Tongue (tissue), 2 donors: ENCODE data around the gene MED12L. TPM values are rescaled to one million over a fixed set of nuclear protein-coding genes. Genes with fewer than 3 reads are reported as not detected.
"Not testable (repeated sequence)": the region's sequence is repeated elsewhere in the genome, so short reads cannot be mapped to it uniquely, and the experiment has no call there.

ENCODE experiments used
- DNase-seq: peaks from one replicate; pipeline ENCODE4 v3.0.0-alpha.2; 2015
- total RNA-seq: library from RNA; depleted of rRNA; stranded (reverse); fragments of >200 nt; gene quantifications from one replicate; pipeline ENCODE4 v1.2.3, GENCODE V29; 2014

Gene MED12L, protein sequence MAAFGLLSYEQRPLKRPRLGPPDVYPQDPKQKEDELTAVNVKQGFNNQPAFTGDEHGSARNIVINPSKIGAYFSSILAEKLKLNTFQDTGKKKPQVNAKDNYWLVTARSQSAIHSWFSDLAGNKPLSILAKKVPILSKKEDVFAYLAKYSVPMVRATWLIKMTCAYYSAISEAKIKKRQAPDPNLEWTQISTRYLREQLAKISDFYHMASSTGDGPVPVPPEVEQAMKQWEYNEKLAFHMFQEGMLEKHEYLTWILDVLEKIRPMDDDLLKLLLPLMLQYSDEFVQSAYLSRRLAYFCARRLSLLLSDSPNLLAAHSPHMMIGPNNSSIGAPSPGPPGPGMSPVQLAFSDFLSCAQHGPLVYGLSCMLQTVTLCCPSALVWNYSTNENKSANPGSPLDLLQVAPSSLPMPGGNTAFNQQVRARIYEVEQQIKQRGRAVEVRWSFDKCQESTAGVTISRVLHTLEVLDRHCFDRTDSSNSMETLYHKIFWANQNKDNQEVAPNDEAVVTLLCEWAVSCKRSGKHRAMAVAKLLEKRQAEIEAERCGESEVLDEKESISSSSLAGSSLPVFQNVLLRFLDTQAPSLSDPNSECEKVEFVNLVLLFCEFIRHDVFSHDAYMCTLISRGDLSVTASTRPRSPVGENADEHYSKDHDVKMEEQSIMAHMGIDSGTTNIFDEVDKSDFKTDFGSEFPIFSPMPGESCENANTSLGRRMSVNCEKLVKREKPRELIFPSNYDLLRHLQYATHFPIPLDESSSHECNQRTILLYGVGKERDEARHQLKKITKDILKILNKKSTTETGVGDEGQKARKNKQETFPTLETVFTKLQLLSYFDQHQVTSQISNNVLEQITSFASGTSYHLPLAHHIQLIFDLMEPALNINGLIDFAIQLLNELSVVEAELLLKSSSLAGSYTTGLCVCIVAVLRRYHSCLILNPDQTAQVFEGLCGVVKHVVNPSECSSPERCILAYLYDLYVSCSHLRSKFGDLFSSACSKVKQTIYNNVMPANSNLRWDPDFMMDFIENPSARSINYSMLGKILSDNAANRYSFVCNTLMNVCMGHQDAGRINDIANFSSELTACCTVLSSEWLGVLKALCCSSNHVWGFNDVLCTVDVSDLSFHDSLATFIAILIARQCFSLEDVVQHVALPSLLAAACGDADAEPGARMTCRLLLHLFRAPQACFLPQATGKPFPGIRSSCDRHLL (N-terminal part only)
- 8.5 TPM for total RNA-seq

- DNase-seq, result peak; percentile 87
These were observed at the start of gene MED12L for GRCh38 chr3:151085227-151085888. TSS of gene MED12L (plus strand) at chr3:151085664. CDS start at chr3:151086927, 1,263 bp downstream.

GRCh38 chr3:151037746-151038477, 47.6 kb upstream of the MED12L start:
- DNase-seq, result peak; percentile 48

DNA sequence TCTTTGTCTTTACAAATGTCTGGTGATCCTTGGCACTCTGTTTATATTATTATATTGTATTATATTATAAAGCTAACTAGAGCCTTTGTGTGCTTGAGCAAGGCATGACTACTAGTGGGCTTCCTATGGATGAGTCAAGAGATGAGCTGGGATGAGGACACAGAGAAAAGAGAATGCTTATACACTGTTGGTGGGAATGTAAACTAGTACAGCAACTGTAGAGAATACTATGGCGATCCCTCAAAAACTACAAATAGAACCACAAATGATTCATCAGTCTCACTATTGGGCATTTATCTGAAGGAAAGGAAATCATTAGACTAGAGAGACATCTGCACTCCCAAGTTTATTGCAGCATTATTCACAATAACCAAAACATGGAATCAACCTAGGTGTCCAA, 40.8 kb upstream of the MED12L start:
- DNase-seq, result no peak

DNA sequence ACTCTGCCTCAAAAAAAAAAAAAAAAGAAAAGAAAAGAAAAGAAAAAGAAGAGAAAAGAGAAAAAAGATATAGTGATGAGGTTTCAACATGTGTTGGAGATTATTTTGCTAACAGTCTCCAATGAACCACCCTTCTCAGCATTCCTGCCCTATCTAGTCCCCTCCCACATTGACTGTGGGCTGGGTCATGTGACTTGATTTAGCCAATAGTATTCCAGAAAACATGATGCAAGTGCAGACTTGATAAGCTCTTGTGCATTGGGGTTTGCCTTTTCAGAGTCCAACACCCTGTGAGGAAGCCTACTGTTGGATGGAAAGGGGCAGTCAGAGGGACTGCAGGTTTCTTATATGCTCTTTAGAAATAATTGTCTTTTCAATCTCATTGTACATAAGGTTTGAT, 37.8 kb upstream of the MED12L start:
- no peak for DNase-seq

DNA sequence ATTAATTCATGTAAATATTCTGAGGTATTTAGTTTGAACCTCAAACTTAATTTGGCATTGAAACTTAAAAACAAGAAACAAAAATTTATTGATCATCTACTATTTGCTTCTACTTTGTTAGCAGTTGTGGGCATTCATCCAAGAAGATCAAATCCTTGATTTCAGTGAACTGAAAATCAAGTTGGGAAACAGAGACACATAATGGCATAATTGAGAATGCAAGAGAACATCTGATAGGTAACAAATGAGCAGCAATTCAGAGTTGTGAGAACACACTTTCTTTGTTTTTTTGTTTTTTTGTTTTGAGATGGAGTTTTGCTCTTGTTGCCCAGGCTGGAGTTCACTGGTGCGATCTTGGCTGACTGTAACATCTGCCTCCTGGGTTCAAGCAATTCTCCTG, 33.9 kb upstream of the MED12L start:
- no peak for DNase-seq

DNA sequence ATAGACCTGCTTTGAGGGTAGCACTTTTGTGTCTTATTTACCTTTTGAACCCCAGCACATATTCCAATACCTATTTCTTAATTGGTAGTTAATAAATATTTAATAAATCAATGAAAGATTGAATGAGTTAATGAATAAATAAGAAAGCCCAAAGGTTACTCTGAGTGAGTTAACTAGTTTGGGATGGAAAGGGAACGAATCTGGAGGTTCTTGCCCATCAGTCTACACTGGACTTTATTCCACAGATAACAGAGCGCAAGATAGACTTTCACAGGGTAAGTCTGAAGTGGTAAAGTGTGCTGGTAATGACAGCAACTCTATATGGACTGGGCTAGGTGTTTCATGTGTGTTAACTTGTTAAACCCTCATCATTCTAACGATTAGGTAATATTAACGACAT, 33.1 kb upstream of the MED12L start:
- no peak for DNase-seq

DNA sequence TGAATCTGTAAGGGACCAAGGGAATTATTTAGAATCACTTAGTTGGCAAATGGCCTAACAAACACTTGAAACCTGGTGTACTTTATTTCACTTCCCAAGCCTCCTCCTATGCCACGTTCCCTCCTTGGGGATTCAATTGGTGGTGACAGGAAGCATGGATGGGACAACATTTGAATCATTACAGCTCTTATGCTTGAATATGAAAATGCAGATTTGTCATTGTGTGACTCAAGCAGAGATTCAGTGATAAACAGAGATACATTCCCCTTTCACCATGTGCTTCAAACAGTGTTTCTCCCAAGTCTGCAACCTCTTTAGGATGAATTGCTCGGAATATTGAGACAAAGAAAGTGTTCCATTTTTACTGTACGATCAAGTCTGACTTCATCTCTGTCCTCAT, 32.7 kb upstream of the MED12L start:
- DNase-seq, result no peak

- peak; percentile 25 for DNase-seq
These were observed 26.7 kb upstream of the MED12L start for GRCh38 chr3:151058740-151059139.

- DNase-seq, result peak; percentile 35
These were observed 22.9 kb upstream of the MED12L start for GRCh38 chr3:151062611-151063010.

DNA sequence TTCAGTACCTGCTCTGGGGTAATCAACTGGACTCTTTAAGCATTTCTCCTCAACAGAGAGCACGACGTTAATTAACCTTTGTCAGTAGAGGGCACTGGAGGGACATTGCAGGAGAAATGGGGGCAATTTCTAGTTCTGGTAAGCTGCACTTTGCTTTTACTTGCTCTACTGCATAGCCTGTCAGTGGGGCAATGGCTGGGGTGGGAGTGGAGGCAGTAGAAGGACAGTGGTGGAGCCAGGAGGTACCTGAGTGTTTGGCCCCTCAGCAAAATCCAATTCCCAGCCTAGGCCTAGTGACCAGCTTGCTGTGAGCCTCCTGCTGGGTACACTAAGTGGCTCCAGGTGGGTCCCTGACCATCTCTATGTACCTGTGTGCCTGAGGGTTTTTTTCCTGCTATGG, 18.3 kb upstream of the MED12L start:
- DNase-seq, result no peak

DNA sequence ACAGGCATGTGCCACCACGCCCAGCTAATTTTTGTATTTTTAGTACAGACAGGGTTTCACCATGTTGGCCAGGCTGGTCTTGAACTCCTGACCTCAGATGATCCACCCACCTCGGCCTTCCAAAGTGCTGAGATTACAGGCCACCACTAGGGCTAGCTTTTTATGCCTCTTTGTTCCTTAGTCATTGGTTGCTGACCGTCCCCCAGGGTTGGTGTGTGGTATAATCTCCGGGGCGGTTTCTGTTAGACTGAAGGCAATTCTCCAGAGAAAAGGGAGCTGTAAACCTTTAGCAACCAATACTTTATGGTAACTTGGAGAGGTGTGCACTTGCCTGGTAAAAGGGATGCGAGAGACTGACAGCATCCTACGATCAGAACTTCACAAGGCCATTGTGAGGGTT, 12.6 kb upstream of the MED12L start:
- DNase-seq, result not testable (repeated sequence)

- no peak for DNase-seq
These were observed 11.2 kb upstream of the MED12L start for GRCh38 chr3:151074256-151074655.

GRCh38 chr3:151075869-151076562, 9.4 kb upstream of the MED12L start:
- no peak for DNase-seq

GRCh38 chr3:151076626-151077025, 8.8 kb upstream of the MED12L start:
- DNase-seq, result no peak

DNA sequence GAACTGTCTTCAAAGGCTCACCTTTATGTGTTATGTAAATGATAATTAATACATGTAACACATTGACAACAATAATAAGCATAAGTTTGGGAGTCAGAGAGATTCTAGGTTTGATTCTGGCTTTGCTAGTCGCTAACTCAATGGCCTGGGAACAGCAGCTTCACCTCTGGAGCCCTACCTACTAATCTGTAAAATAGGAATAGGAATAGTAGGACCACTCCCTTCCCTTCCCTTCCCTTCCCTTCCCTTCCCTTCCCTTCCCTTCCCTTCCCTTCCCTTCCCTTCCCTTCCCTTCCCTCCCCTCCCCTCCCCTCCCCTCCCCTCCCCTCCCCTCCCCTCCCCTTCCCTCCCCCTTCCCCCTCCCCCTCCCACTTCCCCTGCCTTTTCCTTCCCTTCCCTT, 4.4 kb upstream of the MED12L start:
- DNase-seq, result not testable (repeated sequence)

DNA sequence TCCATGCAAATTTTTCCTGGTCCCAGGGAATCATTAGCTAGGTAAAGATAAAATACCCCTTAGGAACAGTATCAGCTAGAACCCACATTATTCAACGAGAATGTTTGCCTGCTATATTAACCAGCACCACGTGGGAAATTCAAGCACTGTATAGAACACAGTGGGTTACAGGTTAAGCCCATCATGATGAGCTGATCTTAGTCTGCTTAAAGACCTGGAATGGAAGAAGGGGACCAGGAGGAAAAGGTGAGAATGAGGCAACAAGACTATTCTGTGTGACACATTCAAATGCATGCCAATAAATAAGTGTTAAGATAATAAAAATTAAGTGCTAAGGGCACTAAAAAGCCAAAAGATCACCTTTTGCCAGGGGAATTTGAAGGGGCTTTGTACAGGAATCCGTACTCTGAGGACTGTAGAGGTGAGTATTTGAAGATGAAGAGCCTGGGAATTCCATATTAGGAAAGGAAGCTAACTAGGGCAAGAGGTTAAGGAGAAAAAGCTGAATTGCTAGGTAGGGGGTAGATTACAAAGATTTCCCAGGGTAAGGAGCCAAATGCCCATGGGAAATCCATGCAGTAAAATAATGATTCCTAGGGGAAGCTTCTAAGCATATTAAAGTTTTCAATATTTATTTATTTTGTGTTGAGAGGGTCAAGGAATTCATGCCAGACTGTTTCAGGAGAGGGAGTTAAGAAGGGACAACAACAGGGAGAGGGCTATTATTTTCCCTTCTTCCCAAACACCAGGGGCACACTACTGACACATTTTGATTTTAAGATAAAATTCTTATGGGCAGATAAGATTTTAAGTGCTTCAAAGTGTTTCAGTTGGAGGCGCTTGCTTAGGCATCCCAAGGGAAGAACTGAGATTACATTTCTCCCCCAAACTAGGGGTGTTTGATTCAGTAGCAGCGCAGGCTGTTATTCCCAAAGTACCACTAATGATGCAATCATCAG, 2.3 kb upstream of the MED12L start:
- no peak for DNase-seq

GRCh38 chr3:151084893-151085226, 604 bp upstream of the MED12L start:
- no peak for DNase-seq

DNA sequence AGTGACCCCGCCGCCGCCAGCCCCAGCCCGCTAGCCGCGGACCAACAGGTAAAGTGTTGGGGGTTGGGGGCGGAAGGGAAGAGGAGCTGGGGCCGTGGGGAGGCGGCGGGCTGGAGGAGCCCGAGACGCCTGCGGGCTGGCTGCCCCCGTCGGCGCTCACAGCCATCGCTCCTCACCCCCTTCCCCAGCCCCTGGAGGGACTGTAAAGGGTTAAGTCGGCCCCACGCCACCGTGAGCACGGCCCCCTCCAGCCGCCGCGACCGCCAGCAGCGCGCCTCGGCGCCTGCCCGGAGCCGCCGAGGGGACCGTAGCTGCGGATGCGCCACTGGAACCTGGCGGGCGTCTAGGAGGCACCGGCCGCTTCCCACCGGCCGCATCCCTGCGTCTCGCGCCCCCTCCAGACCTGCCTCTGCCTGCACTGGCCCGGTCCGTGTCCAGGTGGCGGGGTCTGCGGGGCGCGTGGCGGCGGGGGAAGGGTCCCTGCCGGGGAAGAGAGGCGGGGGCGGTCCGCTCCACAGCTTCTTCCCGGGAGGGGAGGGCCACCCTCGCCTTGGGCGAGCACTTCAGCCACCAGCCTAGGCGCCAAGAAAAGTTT, 522 bp downstream of the MED12L start:
- DNase-seq, result peak; percentile 52
